ENCODE data around the gene NALCN.

The NALCN gene

DNA sequence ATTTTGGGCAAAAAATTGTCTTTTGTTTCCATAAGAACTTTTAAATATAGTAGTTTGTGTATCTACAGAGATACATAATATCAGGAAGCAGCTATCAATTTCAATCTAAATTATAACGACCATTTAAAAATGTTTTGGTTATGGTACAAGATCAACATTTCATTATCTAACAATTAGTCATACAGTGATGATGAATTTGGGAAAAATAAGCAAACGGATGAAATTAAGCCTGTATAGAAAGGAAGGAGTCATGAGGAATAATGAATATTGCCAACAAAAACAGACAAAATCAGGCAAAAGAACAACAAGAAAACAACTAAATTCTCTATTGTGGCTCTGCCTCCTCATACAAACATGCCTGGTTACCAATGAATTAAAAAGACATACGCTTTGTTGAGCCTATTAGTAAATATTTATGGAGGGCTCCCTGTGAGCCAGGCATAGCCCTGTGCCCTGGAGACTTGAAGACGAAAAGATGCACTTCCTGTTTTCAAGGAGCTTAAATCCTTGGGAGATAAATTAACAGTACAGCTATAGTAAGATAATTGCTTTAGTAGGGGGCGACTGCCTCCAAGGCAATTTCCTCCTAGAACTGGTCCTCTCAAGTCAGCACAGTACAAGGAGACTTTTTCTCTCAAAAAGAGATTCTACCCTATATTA lies 73.0 kb downstream of the NALCN start:
- Histone ChIP-seq H2AFZ (ENCODE audit: low read depth) (no peak overlapping the region), H3K9ac (no peak overlapping the region), H3K27ac (no peak overlapping the region), H3K36me3 (ENCODE audit: insufficient read depth) (no peaks in the 10 kb centered on the region), H4K20me1 (ENCODE audit: insufficient read depth) (no peaks in the 10 kb centered on the region), H3K79me2 (ENCODE audit: insufficient read depth, low read depth) (no peaks in the 10 kb centered on the region), H3K4me2 (no peak overlapping the region), H3K27me3 (ENCODE audit: insufficient read depth, low read depth) (no peaks in the 10 kb centered on the region), H3K4me1 (ENCODE audit: low read depth, poor library complexity, severe bottlenecking) (no peaks in the 10 kb centered on the region), H3K4me3 (IDR thresholded peaks at IDR 0.05; ENCODE audit: insufficient read depth, low read depth, low read length) (no peak overlapping the region)
- TF ChIP-seq, protein P1, sequence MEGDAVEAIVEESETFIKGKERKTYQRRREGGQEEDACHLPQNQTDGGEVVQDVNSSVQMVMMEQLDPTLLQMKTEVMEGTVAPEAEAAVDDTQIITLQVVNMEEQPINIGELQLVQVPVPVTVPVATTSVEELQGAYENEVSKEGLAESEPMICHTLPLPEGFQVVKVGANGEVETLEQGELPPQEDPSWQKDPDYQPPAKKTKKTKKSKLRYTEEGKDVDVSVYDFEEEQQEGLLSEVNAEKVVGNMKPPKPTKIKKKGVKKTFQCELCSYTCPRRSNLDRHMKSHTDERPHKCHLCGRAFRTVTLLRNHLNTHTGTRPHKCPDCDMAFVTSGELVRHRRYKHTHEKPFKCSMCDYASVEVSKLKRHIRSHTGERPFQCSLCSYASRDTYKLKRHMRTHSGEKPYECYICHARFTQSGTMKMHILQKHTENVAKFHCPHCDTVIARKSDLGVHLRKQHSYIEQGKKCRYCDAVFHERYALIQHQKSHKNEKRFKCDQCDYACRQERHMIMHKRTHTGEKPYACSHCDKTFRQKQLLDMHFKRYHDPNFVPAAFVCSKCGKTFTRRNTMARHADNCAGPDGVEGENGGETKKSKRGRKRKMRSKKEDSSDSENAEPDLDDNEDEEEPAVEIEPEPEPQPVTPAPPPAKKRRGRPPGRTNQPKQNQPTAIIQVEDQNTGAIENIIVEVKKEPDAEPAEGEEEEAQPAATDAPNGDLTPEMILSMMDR (conservative IDR thresholded peaks at IDR 0.05; ENCODE audit: low read depth, low read length): no peak

- H2AFZ ChIP-seq (ENCODE audit: low read depth): no peak overlapping the region
- no peak overlapping the region for H3K4me3 ChIP-seq (IDR thresholded peaks at IDR 0.05; ENCODE audit: insufficient read depth, low read depth, low read length)
- H3K27ac ChIP-seq: no peak overlapping the region
- TF ChIP-seq, protein P1 (conservative IDR thresholded peaks at IDR 0.05; ENCODE audit: low read depth, low read length): no peak
- H3K79me2 ChIP-seq (ENCODE audit: insufficient read depth, low read depth): no peaks in the 10 kb centered on the region
- no peaks in the 10 kb centered on the region for H4K20me1 ChIP-seq (ENCODE audit: insufficient read depth)
- no peak overlapping the region for H3K9ac ChIP-seq
- no peaks in the 10 kb centered on the region for H3K27me3 ChIP-seq (ENCODE audit: insufficient read depth, low read depth)
- H3K4me1 ChIP-seq (ENCODE audit: low read depth, poor library complexity, severe bottlenecking): no peaks in the 10 kb centered on the region
- H3K36me3 ChIP-seq (ENCODE audit: insufficient read depth): no peaks in the 10 kb centered on the region
- no peak overlapping the region for H3K4me2 ChIP-seq
Observed at GRCh38 chr13:101341464-101341863, 74.8 kb downstream of the NALCN start.

DNA sequence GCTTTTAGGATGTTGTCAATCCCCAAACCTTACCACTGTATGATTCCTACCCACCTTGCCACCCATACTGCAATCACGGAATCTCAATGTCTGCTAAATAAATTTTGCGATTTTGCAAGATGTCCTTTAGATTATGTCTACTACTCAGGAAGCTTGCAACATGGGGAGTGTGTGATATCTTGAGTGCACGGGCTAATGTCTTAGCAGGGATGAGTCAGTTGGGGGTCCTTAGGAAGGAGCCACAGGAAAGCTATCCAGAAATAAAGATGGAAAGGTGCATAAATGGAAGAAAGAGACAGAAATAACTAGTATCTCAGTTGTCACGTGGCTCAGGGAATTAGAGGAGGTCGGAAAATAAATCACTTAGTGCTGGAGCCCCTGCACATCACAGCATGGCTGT lies 77.1 kb downstream of the NALCN start:
- no peak overlapping the region for H3K4me3 ChIP-seq (IDR thresholded peaks at IDR 0.05; ENCODE audit: insufficient read depth, low read depth, low read length)
- H3K27me3 ChIP-seq (ENCODE audit: insufficient read depth, low read depth): no peaks in the 10 kb centered on the region
- H3K9ac ChIP-seq: no peak overlapping the region
- TF ChIP-seq, protein P1 (conservative IDR thresholded peaks at IDR 0.05; ENCODE audit: low read depth, low read length): no peak
- H3K4me2 ChIP-seq: no peak overlapping the region
- H3K36me3 ChIP-seq (ENCODE audit: insufficient read depth): no peaks in the 10 kb centered on the region
- no peaks in the 10 kb centered on the region for H3K4me1 ChIP-seq (ENCODE audit: low read depth, poor library complexity, severe bottlenecking)
- no peak overlapping the region for H3K27ac ChIP-seq
- H4K20me1 ChIP-seq (ENCODE audit: insufficient read depth): no peaks in the 10 kb centered on the region
- H3K79me2 ChIP-seq (ENCODE audit: insufficient read depth, low read depth): no peaks in the 10 kb centered on the region
- no peak overlapping the region for H2AFZ ChIP-seq (ENCODE audit: low read depth)

GRCh38 chr13:101332583-101332982 lies 83.7 kb downstream of the NALCN start:
- Histone ChIP-seq H3K36me3 (ENCODE audit: insufficient read depth) (no peaks in the 10 kb centered on the region), H2AFZ (ENCODE audit: low read depth) (no peak overlapping the region), H3K4me3 (IDR thresholded peaks at IDR 0.05; ENCODE audit: insufficient read depth, low read depth, low read length) (no peak overlapping the region), H3K79me2 (ENCODE audit: insufficient read depth, low read depth) (no peaks in the 10 kb centered on the region), H3K27ac (no peak overlapping the region), H3K4me2 (no peak overlapping the region), H3K27me3 (ENCODE audit: insufficient read depth, low read depth) (no peaks in the 10 kb centered on the region), H3K4me1 (ENCODE audit: low read depth, poor library complexity, severe bottlenecking) (no peaks in the 10 kb centered on the region), H3K9ac (no peak overlapping the region), H4K20me1 (ENCODE audit: insufficient read depth) (no peaks in the 10 kb centered on the region)
- TF ChIP-seq, protein P1 (conservative IDR thresholded peaks at IDR 0.05; ENCODE audit: low read depth, low read length): no peak

All from KMS-11 (cell line).